ENCODE measurements around the gene GXYLT2.

DNA sequence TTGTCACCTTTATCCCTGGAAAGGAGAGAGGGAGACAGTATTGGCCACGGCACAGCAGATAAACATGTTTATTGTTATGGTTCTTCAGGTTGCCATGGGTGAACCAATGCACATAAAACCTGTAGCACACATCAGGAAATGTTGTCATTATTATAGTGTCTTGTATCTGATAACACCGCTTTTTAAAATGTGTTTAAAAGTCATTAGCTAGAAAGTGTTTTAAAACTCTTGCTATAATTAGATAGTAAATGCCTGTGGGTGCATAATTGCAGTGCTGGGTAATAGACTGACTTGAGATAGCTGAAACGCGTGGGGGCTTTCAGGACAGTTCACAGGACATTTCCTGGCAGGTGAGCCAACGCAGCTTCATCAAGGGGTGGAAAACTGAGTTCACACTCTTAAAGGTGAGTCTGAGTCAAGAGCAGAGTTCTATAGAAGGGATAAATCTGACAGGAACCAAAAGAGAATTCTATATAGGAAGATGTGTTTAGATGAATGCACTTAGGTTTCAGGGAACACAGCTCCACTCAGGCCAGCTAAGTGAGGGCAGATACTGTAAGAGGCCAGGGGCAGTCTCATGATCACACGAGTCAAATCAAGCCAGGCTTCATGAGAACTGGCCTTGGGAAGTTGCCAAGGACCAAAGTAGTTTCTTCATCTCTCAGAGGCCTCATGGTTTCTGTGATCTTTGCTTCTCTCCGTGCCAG lies 73.1 kb downstream of the GXYLT2 start:
- TF ChIP-seq, protein P1, sequence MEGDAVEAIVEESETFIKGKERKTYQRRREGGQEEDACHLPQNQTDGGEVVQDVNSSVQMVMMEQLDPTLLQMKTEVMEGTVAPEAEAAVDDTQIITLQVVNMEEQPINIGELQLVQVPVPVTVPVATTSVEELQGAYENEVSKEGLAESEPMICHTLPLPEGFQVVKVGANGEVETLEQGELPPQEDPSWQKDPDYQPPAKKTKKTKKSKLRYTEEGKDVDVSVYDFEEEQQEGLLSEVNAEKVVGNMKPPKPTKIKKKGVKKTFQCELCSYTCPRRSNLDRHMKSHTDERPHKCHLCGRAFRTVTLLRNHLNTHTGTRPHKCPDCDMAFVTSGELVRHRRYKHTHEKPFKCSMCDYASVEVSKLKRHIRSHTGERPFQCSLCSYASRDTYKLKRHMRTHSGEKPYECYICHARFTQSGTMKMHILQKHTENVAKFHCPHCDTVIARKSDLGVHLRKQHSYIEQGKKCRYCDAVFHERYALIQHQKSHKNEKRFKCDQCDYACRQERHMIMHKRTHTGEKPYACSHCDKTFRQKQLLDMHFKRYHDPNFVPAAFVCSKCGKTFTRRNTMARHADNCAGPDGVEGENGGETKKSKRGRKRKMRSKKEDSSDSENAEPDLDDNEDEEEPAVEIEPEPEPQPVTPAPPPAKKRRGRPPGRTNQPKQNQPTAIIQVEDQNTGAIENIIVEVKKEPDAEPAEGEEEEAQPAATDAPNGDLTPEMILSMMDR (IDR thresholded peaks at IDR 0.05) = no peak
- TF ChIP-seq EP300 (IDR thresholded peaks at IDR 0.05) = no peak

Measured in stomach (tissue), 4 donors.